Pancreas (tissue), 10 donors: ENCODE measurements around the gene ALDOA. TPM values are rescaled to one million over a fixed set of nuclear protein-coding genes. Genes with fewer than 3 reads are reported as not detected.

Experiments
- ATAC-seq, 4 donors: fragments of 200-7000 bp; cut with Tn5 transposase; one replicate each; pipeline versions ENCODE4 v1.8.0 to v1.9.1; 2020; ENCODE audit warnings: mild to moderate bottlenecking in 4 of 4, moderate library complexity in 4 of 4
- DNase-seq, 6 donors: peaks; one replicate each; pipeline ENCODE4 v3.0.0-alpha.2; 2020
- FAIRE-seq: peaks from 2 replicates; lab custom pipeline; 2012; peaks lifted over from hg19 to GRCh38; lab: Jason Lieb, UNC
- H3K27ac ChIP-seq, 4 donors: fragments of 200-600 bp; sonication (generic); 1 replicate in 3 of 4; 2 replicates in 1 of 4; pipeline versions ENCODE4 v1.5.0 to v1.8.0; 2020
- H3K27me3 ChIP-seq, 4 donors: fragments of 200-600 bp; one replicate each; pipeline ENCODE4 v1.8.0; 2021
- H3K36me3 ChIP-seq, 3 donors: fragments of 200-600 bp; sonication (generic) in 1 of 3; one replicate each; pipeline versions ENCODE4 v1.5.0 to v1.8.0; 2020 to 2021
- H3K4me1 ChIP-seq, 3 donors: fragments of 200-600 bp; one replicate each; pipeline ENCODE4 v1.8.0; 2021
- H3K4me3 ChIP-seq, 4 donors: fragments of 200-600 bp; sonication (generic) in 2 of 4; one replicate each; pipeline versions ENCODE4 v1.5.0 to v1.8.0; 2020 to 2021
- H3K9me3 ChIP-seq, 4 donors: fragments of 200-600 bp; one replicate each; pipeline ENCODE4 v1.8.0; 2021
- CTCF ChIP-seq, 4 donors: fragments of 200-600 bp; sonication (generic) in 3 of 4; IDR thresholded peaks; one replicate each; pipeline versions ENCODE4 v1.5.0 to v1.8.0; 2021; ENCODE audit warnings: antibody characterized with exemption in 4 of 4
- WGBS, 2 donors: extraction: QIAGEN DNeasy Blood & Tissue Kit; methylation state at CpG; one replicate each; pipeline ENCODE4 v1.1.7; 2013; 5-methylcytosine and 5-hydroxymethylcytosine counted together
- intact Hi-C, 3 donors: fragments of 100-400 bp; cut with DNase I; formaldehyde crosslinking; loops; one replicate each; pipeline versions ENCODE4 v1.11.1 to v1.14.2; 2022
- polyA plus RNA-seq, 2 donors: library from polyadenylated mRNA; stranded (reverse); fragments of 200-250 nt; gene quantifications; one replicate each; pipeline ENCODE4 v1.2.3, GENCODE V29; 2013
- total RNA-seq, 6 donors: library from RNA; stranded (reverse); fragmentation: NEBNext Ultra II Directional in 4 of 6; extraction: Animal tissue kit (Norgen Biotek cat#: 25700) in 4 of 6; gene quantifications; one replicate each; pipeline versions ENCODE4 v1.2.1 to v1.2.4, GENCODE V29; 2021 to 2023
- donor health status: healthy with polysubstance abuse.
- donor health status: DM: no; HTN: no; CAD: no; lungs with moderate emphysema.
- donor health status: DM: no; HTN: no; CAD: no.
- donor health status: control.
- donor health status: control.
- donor health status: Bipolar disorder and iron deficiency.
- donor health status: DM: yes; HTN: yes; CAD: no.
- donor health status: DM: no; HTN: no; CAD: no.
- donor health status: DM: no; HTN: no; CAD: no.
- donor health status: DM: yes; HTN: yes; CAD: no.

Gene ALDOA
- total and polyA plus RNA-seq, 8 donors: 234 to 425 (median 327) TPM

- H3K27ac ChIP-seq: no peak within 1 kb of the TSS
- 51 to 69% methylated on average over 6 of the region's 6 CpGs for WGBS, 2 donors
- no peak within 1 kb of the TSS for H3K4me3 ChIP-seq
- ATAC-seq (no peak), DNase-seq (no peak), FAIRE-seq (no peak)
- no peaks in the 10 kb centered on the region for H3K9me3 ChIP-seq
- H3K36me3 ChIP-seq: no peaks in the 10 kb centered on the region
- no peak for TF ChIP-seq CTCF (IDR thresholded peaks at IDR 0.05)
- intact Hi-C loops: loop anchor here in 1 of 3 donors (5.0 kb wide), 1 partner anchor 326 kb away; no protein-coding TSS in a partner anchor
- no peaks in the 10 kb centered on the region for H3K27me3 ChIP-seq
- no peaks in the 10 kb centered on the region for H3K4me1 ChIP-seq
These were observed 42.7 kb upstream of the ALDOA start, which contains the start of gene C16orf92 for GRCh38 chr16:30022887-30023286. TSS of gene C16orf92 (plus strand) at chr16:30023198. CDS start at chr16:30023341, 143 bp downstream.

GRCh38 chr16:30023586-30023985, 42.0 kb upstream of the ALDOA start:
- intact Hi-C loops: loop anchor here in 1 of 3 donors (5.0 kb wide), 1 partner anchor 326 kb away; no protein-coding TSS in a partner anchor
- Histone ChIP-seq H3K9me3 (no peaks in the 10 kb centered on the region), H3K4me1 (no peaks in the 10 kb centered on the region), H3K27me3 (no peaks in the 10 kb centered on the region), H3K4me3 (no peak overlapping the region), H3K36me3 (no peaks in the 10 kb centered on the region), H3K27ac (no peak overlapping the region)
- 67 to 69% methylated on average over 11 of the region's 11 CpGs for WGBS, 2 donors
- TF ChIP-seq CTCF (IDR thresholded peaks at IDR 0.05): no peak
- FAIRE-seq (no peak), DNase-seq (no peak), ATAC-seq (no peak)

DNA sequence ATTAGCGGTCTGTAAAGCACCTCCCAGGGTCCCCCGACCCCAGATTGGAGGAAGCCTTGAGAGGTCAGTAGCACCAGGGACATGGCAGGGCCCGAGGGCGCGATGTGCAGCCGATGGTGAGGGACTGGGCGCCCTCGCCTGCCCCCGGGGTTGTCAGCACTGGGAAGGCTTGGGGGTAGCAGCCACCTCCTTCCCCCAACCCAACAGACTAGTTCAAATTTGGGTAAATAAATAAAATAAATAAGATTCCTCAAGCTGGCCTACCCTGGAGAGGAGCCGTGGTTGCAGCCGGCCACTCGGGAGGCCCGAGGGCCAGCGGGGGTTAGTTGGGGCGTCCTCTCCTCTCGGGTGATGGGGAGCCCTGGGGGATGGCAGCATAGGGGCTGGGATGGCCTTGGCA, 41.1 kb upstream of the ALDOA start:
- ATAC-seq (no peak), FAIRE-seq (no peak), DNase-seq (no peak)
- no peaks in the 10 kb centered on the region for H3K27me3 ChIP-seq
- intact Hi-C loops: loop anchor here in 1 of 3 donors (5.0 kb wide), 1 partner anchor 327 kb away; no protein-coding TSS in a partner anchor
- no peak overlapping the region for H3K27ac ChIP-seq
- H3K9me3 ChIP-seq: no peaks in the 10 kb centered on the region
- H3K36me3 ChIP-seq: no peaks in the 10 kb centered on the region
- no peak for TF ChIP-seq CTCF (IDR thresholded peaks at IDR 0.05)
- H3K4me3 ChIP-seq: no peak overlapping the region
- H3K4me1 ChIP-seq: no peaks in the 10 kb centered on the region
- 39 to 57% methylated on average over 12 to 16 of the region's 16 CpGs for WGBS, 2 donors

DNA sequence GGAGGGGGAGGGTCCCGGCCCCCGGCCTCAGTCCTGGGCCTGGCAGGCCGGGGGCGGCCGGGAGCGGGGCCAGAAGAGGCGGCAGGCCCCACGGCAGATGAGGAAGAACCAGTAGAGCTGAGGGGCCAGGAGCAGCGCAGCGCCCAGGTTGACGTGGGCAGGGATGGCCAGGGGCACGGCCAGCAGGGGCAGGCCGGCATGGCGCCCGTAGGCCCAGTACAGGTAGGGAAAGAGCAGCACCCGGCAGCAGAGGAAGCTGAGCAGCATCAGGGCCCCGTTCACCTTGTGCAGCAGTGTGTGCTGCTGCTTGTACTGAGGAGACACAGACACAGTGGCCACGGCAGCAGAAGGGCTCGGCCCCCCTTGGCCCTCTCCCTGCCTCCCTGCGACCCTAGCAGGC, 40.4 kb upstream of the ALDOA start:
- Histone ChIP-seq H3K9me3 (no peaks in the 10 kb centered on the region), H3K27ac (no peak overlapping the region), H3K36me3 (no peaks in the 10 kb centered on the region), H3K4me3 (no peak overlapping the region), H3K27me3 (no peaks in the 10 kb centered on the region), H3K4me1 (no peaks in the 10 kb centered on the region)
- no peak for ATAC-seq
- 50 to 65% methylated on average over 20 of the region's 20 CpGs for WGBS, 2 donors
- FAIRE-seq: no peak
- DNase-seq: no peak
- no peak for TF ChIP-seq CTCF (IDR thresholded peaks at IDR 0.05)
- intact Hi-C loops: no loop called here

DNA sequence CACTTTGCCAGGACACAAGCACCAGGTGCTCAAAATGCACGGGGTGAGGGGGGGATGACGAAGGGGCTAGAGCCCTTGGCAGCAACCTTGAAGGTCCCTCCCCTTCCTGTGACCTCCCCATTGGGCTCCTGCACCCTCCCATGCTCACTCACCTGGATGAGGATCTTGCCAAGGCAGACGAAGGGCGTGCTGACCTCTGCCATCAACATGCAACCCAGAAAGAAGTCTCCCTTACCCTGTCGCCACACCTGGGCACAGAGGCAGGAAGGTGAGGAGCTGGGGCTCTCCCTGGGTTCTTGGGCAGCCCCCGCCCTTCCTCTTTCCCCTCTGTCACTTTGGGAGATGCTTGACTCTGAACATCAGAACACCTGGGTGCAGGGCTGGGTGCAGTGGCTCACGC, 40.0 kb upstream of the ALDOA start:
- no peak for FAIRE-seq
- H3K27ac ChIP-seq: no peak overlapping the region
- ATAC-seq: no peak
- no peaks in the 10 kb centered on the region for H3K27me3 ChIP-seq
- no peaks in the 10 kb centered on the region for H3K36me3 ChIP-seq
- intact Hi-C loops: no loop called here
- no peaks in the 10 kb centered on the region for H3K4me1 ChIP-seq
- H3K9me3 ChIP-seq: no peaks in the 10 kb centered on the region
- no peak for DNase-seq
- TF ChIP-seq CTCF (IDR thresholded peaks at IDR 0.05): no peak
- H3K4me3 ChIP-seq: no peak overlapping the region
- 33 to 46% methylated on average over 7 of the region's 7 CpGs for WGBS, 2 donors
